DND-41 (cell line): ENCODE measurements around the gene BASP1.
"Not testable (repeated sequence)": the region's sequence is repeated elsewhere in the genome, so short reads cannot be mapped to it uniquely, and the experiment has no call there.

Experiments used
- EZH2 ChIP-seq: IDR thresholded peaks from 3 replicates; pipeline ENCODE4 v1.6.1; 2012; ENCODE audit warnings: borderline replicate concordance, low read depth, mild to moderate bottlenecking, moderate library complexity, low read length, inconsistent platforms; ENCODE audit not compliant: severe bottlenecking
- TF ChIP-seq, protein P1 (sequence below): IDR thresholded peaks from 2 replicates; pipeline ENCODE4 v1.5.1; 2012; ENCODE audit warnings: borderline replicate concordance, low read length, moderate library complexity, mild to moderate bottlenecking; ENCODE audit not compliant: poor library complexity, severe bottlenecking; ENCODE audit errors: extremely low read depth

- TF ChIP-seq, protein P1, sequence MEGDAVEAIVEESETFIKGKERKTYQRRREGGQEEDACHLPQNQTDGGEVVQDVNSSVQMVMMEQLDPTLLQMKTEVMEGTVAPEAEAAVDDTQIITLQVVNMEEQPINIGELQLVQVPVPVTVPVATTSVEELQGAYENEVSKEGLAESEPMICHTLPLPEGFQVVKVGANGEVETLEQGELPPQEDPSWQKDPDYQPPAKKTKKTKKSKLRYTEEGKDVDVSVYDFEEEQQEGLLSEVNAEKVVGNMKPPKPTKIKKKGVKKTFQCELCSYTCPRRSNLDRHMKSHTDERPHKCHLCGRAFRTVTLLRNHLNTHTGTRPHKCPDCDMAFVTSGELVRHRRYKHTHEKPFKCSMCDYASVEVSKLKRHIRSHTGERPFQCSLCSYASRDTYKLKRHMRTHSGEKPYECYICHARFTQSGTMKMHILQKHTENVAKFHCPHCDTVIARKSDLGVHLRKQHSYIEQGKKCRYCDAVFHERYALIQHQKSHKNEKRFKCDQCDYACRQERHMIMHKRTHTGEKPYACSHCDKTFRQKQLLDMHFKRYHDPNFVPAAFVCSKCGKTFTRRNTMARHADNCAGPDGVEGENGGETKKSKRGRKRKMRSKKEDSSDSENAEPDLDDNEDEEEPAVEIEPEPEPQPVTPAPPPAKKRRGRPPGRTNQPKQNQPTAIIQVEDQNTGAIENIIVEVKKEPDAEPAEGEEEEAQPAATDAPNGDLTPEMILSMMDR = not testable (repeated sequence)
- not testable (repeated sequence) for TF ChIP-seq EZH2
These were observed 93.1 kb downstream of the BASP1 start for GRCh38 chr5:17310502-17310901.
